AG09319 (cell line): ENCODE data around the gene GREM1.

ENCODE experiments used
- DNase-seq: peaks from one replicate; pipeline ENCODE4 v3.0.0-alpha.2; 2010; ENCODE audit warnings: low read depth; ENCODE audit errors: extremely low read depth
- CTCF ChIP-seq: IDR thresholded peaks from 2 replicates; pipeline ENCODE4 v1.5.1; 2011; ENCODE audit warnings: low read depth, mild to moderate bottlenecking, inconsistent platforms, low read length, moderate library complexity

The GREM1 gene

GRCh38 chr15:32746116-32746857 is 28.5 kb downstream of the GREM1 start:
- no peak for TF ChIP-seq CTCF
- DNase-seq, result no peak

- no peak for TF ChIP-seq CTCF
- no peak for DNase-seq
Observed at GRCh38 chr15:32747921-32748342, 30.1 kb downstream of the GREM1 start.

GRCh38 chr15:32750979-32751378 is 33.2 kb downstream of the GREM1 start:
- no peak for TF ChIP-seq CTCF
- no peak for DNase-seq

GRCh38 chr15:32757426-32757825 is 39.6 kb downstream of the GREM1 start:
- TF ChIP-seq CTCF, result no peak
- DNase-seq, result no peak

- no peak for TF ChIP-seq CTCF
- no peak for DNase-seq
Observed at GRCh38 chr15:32763295-32763694, 45.5 kb downstream of the GREM1 start.

- TF ChIP-seq CTCF, result no peak
- DNase-seq, result no peak
Observed at GRCh38 chr15:32765236-32765635, 47.4 kb downstream of the GREM1 start.

GRCh38 chr15:32766101-32766500 is 48.3 kb downstream of the GREM1 start:
- no peak for DNase-seq
- no peak for TF ChIP-seq CTCF
